DMS 273 (cell line): Measurements from ENCODE around the gene ASCC3.
"Not testable (repeated sequence)": the region's sequence is repeated elsewhere in the genome, so short reads cannot be mapped to it uniquely, and the experiment has no call there.

Source experiments
- DNase-seq: peaks from one replicate; lab custom pipeline; 2025; ENCODE audit not compliant: unreplicated experiment; lab: John Stamatoyannopoulos, UW

ASCC3 gene

DNA sequence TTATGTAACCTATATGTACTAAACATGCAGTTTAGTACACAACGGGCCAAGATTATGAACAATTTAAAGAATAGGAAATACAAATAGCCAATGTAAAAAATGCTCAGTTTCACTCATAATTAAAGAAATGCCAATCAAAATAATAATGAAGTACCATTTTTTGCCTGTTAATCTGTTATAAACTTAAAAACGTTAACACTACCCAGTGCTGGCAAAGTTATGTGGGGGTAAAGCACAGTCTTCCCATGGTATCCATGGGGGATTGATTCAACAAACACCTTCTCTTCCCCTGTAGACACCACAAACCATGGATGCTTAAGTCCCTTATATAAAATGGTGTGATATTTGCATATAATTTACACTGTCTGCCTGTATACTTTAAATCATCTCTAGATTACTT is 211.1 kb downstream of the ASCC3 start:
- DNase-seq = no peak

- no peak for DNase-seq
These were observed 216.1 kb downstream of the ASCC3 start for GRCh38 chr6:100665041-100665380.

- DNase-seq = peak; percentile 45
These were observed 216.7 kb downstream of the ASCC3 start for GRCh38 chr6:100664274-100665040.

DNA sequence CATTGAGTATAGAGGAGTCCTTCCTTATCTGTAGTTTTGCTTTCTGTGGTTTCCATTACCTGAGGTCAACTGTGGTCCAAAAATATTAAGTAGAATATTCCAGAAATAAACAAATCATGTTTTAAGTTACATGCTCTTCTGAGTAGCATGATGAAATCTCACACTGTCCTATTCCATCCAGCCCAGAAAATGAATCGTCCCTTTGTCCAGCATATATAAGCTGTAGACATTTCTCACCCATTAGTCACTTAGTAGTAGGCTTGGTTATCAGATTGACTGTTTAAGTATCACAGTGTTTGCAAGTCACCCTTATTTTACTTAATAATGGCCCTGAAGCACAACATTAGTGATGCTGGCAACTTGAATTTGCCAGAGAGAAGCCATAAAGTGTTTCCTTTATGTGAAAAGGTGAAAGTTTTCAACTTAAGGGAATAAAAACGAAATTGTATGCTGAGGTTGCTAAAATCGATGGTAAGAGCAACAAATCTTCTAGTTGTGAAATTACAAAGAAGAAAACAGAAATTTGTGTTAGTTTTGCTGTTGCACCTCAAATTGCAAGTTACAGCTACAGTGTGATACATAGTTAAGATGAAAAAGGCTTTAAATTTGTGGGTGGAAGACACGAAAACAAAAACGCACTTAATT is 217.8 kb downstream of the ASCC3 start:
- DNase-seq = no peak

- no peak for DNase-seq
These were observed 218.9 kb downstream of the ASCC3 start for GRCh38 chr6:100662264-100662663.

- no peak for DNase-seq
These were observed 222.6 kb downstream of the ASCC3 start for GRCh38 chr6:100658486-100658885.

GRCh38 chr6:100657678-100658330 is 223.3 kb downstream of the ASCC3 start:
- DNase-seq = peak; percentile 46

- not testable (repeated sequence) for DNase-seq
These were observed 240.0 kb downstream of the ASCC3 start for GRCh38 chr6:100641147-100641546.

GRCh38 chr6:100633096-100633777 is 247.9 kb downstream of the ASCC3 start:
- no peak for DNase-seq

- DNase-seq = no peak
These were observed 250.6 kb downstream of the ASCC3 start for GRCh38 chr6:100630536-100630935.

DNA sequence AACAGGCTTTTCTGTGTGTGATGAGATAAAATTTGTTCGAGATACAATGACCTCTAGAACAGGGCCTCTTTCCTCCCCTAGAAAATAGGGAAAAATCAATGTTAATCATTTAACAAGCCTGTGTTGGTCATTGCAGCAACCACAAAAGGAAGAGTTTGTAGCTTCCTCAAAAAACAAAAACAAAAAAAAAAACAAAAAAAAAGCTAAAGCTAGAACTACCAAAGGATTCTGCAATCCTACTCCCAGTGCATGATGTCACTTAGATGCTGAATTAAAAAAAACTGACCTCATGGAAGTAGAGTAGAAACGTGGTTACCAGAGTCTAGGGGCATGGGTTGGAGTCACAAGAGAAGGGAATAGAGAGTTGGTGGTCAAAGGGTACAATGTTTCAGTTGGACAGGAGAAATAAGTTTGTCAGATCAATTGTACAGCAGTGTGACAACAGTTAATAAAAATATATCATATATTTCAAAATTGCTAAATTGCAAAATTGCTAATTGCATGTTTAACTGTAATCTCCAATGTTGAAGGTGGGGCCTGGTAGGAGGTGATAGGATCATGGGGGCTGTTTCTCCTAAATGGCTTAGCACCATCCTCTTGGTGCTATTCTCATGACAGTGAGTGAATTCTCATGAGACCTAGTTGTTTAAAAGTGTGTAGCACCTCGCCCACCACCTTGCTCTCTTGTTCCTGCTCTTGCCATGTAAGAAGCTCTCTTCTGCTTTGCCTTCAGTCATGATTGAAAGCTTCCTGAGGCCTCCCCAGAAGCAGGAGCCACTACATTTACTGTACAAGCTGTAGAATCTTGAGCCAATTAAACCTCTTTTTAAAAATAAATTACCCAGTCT is 253.0 kb downstream of the ASCC3 start:
- DNase-seq = no peak

GRCh38 chr6:100626721-100627120 is 254.4 kb downstream of the ASCC3 start:
- no peak for DNase-seq

DNA sequence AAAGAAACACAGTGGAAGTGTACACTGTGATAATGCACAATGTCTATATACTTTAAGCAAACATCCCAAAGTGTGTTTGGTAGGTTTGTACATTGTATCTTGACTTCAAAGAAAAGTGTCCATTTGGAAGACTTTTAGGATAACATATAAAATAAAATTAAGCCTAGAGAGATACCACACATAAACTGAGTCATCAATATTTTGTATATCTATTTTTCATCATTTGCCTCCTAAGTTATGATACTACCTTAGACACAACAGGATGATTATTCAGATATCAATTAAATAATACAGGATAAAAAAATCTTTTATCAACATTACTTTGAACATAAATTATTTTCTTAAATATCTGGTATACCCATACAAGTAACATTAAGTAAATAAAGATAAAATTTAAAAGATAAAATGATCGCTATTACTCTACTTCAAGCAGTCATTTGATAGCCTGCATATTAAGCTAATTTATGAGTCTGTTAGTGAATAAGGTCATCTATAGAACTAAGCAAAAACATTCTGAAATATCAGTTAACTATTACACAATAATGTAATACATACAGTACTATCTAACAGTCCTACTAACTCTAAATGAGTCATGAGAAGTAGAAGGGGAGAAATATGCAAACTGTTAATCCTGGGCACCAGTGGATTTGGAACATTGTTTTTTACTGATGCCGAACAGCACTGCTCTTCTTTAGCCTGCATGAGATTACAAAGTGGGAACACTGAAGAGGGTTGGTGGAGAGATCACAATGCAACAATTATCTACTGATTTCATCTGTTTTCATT is 258.0 kb downstream of the ASCC3 start:
- no peak for DNase-seq

GRCh38 chr6:100620085-100620840 is 260.9 kb downstream of the ASCC3 start:
- DNase-seq = no peak

- no peak for DNase-seq
These were observed 262.8 kb downstream of the ASCC3 start for GRCh38 chr6:100618351-100618671.

DNA sequence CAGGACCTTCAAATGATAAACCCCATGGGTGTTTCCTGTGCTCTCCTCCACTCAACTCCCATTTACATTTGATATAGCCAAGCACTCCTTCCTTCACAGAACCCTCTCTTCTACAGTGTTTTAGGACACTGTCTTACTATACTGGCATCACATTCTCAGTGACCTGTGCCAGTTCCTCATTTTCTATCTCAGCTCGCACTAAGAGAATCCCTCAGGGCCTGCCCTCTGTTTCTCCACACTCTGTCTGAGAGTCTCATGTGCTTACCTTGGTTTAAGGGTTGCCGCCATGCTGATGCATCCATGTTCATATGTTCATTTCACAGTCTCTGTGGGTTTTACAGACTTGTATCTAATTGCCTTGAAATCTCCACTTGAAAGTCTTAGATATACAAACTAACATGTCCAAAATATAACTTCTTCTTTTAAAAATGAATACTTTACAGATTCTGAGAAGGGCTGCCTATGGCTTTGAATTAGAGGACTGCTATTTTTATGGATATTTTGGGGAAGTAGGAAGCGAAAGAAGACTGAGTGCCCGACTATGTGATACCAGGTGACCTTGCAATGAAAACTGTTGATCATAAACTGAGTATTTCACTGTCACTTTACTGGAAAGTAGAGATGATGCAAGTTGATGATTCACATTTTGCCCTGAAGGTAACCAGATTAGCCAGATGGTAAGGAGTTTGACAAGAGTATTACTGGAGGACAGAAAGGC is 263.3 kb downstream of the ASCC3 start:
- DNase-seq = no peak

GRCh38 chr6:100614933-100615332 is 266.2 kb downstream of the ASCC3 start:
- DNase-seq = no peak

DNA sequence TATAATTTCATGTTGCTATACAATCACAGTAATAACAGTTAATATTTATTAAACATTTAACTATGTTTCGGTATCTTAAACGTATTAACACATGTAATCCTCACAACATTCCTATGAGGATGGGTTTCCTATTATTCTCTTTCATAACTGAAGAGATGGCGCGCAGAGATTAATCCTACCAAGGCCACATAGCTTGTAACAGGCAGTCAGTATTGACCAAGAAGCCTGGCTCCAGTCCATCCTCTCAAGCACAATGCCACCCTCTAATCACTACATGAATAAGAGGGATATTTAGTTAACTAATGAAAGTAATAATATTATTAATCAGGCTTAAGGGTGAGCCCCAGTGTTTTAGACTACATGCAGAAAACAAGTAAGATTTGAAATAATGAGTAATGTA is 266.7 kb downstream of the ASCC3 start:
- DNase-seq = no peak

GRCh38 chr6:100613656-100614055 is 267.5 kb downstream of the ASCC3 start:
- DNase-seq = no peak
